Spleen (tissue), 7 donors: ENCODE results near the gene GRID2.

Source experiments
- CTCF ChIP-seq, 11 experiments: fragments of 200-600 bp in 7 of 11; fragments of 450-650 bp in 4 of 11; sonication (generic) in 4 of 11; IDR thresholded peaks in 8 of 11; conservative IDR thresholded peaks in 3 of 11; 1 replicate in 7 of 11; 2 replicates in 4 of 11; pipeline versions ENCODE4 v1.4.0 to v1.8.0; 2016 to 2021; ENCODE audit warnings: antibody characterized with exemption in 11 of 11, inconsistent platforms in 4 of 11, mild to moderate bottlenecking in 1 of 11
- POLR2A ChIP-seq, 3 donors: fragments of 450-650 bp; IDR thresholded peaks; one replicate each; pipeline ENCODE4 v1.5.1; 2017; ENCODE audit warnings: antibody characterized with exemption in 3 of 3, mild to moderate bottlenecking in 1 of 3
- donor health status: DM: no; HTN: no; CAD: no; lungs with moderate emphysema.
- donor health status: DM: no; HTN: no; CAD: no.
- donor health status: DM: no; HTN: no; CAD: no.

GRCh38 chr4:93174598-93174997, 870.8 kb downstream of the GRID2 start:
- TF ChIP-seq CTCF (IDR thresholded peaks at IDR 0.05 in 8 of 11, conservative IDR thresholded peaks at IDR 0.05 in 3 of 11) (no peak), POLR2A (IDR thresholded peaks at IDR 0.05) (no peak)
